ENCODE results near the gene DNM3.

The DNM3 gene

DNA sequence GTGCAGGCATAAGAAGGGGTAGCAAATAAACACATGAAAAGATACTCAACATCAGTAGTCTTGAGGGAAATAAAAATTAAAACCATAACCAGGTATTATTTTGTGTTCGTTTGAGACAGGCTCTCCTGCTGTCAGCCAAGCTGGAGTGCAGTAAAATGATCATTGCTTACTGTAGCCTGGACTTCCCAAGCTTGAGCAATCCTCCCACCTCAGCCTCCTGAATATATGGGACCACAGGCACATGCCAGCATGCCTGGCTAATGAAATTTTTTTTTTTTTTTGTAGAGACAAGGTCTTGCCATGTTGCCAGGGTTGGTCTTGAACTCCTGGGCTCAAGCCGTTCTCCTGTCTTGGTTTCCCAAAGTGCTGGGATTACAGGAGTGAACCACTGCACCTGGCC lies 108.0 kb downstream of the DNM3 start:
- no peak for DNase-seq (ENCODE audit: extremely low read depth, low read depth)
- TF ChIP-seq CTCF (IDR thresholded peaks at IDR 0.05; ENCODE audit: low read depth, low read length): no peak

GRCh38 chr1:171953835-171954234 lies 112.5 kb downstream of the DNM3 start:
- TF ChIP-seq CTCF (IDR thresholded peaks at IDR 0.05; ENCODE audit: low read depth, low read length): no peak

DNA sequence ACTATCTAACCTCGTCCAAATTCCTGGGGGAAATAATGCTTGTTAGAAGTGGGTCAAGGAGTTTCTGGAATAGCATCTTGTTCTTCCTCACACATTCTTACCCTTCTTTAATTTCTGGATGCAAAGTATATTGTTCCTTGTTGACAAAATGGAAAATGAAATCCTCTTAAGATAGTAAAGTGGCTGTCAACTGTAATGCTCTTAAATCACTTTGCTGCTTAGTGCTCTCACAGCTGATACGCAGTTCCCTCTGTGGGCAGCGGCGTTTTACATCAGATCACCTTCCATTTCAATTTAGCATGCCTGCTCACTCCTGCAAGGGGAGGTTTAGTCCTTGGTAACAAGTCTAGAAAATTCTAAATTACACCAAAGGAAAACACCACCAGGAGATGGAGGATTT lies 113.1 kb downstream of the DNM3 start:
- TF ChIP-seq CTCF (IDR thresholded peaks at IDR 0.05; ENCODE audit: low read depth, low read length): no peak
- DNase-seq (ENCODE audit: extremely low read depth, low read depth): no peak

More at GRCh38 chr1:171953835-171954234, 112.5 kb downstream of the DNM3 start:
- no peak for DNase-seq (ENCODE audit: extremely low read depth, low read depth)

DNA sequence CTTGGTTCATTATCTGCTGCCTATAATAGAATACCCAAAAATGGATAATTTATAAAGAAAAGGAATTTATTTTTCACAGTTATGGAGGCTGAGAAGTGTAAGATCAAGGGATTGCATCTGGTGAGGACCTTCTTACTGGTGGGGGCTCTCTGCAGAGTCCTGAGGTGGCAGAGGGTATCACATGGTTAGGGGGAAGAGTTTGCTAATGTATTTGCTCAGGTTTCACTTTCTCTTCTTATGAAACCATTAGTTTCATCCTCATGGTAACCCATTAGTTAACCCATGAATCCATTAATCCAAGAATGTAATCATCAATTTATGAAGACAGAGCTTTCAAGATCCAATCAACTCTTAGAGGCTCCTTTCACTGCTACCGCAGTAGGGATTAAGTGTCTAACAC lies 120.6 kb downstream of the DNM3 start:
- TF ChIP-seq CTCF (IDR thresholded peaks at IDR 0.05; ENCODE audit: low read depth, low read length): no peak
- DNase-seq (ENCODE audit: extremely low read depth, low read depth): no peak

DNA sequence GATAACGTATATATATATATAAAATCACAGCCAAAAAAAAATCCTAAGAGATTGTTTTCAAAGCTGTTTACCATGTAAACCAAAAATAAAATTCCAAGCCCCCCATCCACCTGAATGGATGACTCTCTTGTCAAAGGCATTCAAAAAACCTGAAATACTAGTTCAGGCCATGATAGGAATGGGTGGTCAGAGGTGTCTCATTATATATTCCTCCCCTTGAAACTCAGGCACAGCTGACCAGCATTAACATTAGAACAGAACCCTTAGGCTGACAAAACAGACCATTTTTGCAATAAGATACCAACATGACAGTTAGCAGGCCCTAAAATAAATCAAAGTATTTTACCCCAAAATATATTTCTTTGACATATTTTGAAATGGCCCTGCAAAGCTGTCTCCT lies 122.5 kb downstream of the DNM3 start:
- no peak for TF ChIP-seq CTCF (IDR thresholded peaks at IDR 0.05; ENCODE audit: low read depth, low read length)

DNA sequence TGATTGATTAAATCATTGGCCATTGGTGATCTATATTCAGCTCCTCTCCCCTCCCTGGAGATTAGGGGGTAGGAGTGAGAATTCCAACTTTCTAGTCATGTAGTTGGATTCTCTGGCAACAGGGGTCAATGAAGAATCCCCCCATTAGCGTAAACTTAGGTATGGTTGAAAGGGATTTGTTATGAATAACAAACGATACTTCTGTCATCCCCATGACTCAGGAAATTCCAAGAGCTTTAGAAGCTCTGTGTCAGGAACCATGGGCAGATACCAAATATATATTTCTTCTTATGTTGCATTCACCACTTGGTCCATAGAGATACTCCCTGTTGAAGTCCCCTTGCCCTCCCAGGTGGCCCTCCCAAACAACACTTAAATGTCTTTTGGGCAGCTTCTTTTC lies 124.5 kb downstream of the DNM3 start:
- TF ChIP-seq CTCF (IDR thresholded peaks at IDR 0.05; ENCODE audit: low read depth, low read length): no peak
- no peak for DNase-seq (ENCODE audit: extremely low read depth, low read depth)

More for the DNA sequence above, 122.5 kb downstream of the DNM3 start:
- DNase-seq (ENCODE audit: extremely low read depth, low read depth): no peak

- no peak for TF ChIP-seq CTCF (IDR thresholded peaks at IDR 0.05; ENCODE audit: low read depth, low read length)
- DNase-seq (ENCODE audit: extremely low read depth, low read depth): no peak
These were observed 125.3 kb downstream of the DNM3 start for GRCh38 chr1:171966426-171967220.

Measured in AG09319 (cell line).